SIG-M5 (cell line): ENCODE measurements around the gene FOXE3.
"Not testable (repeated sequence)": the region's sequence is repeated elsewhere in the genome, so short reads cannot be mapped to it uniquely, and the experiment has no call there.

ENCODE experiments used
- DNase-seq: peaks from one replicate; lab custom pipeline; 2025; lab: John Stamatoyannopoulos, UW

FOXE3 gene

DNA sequence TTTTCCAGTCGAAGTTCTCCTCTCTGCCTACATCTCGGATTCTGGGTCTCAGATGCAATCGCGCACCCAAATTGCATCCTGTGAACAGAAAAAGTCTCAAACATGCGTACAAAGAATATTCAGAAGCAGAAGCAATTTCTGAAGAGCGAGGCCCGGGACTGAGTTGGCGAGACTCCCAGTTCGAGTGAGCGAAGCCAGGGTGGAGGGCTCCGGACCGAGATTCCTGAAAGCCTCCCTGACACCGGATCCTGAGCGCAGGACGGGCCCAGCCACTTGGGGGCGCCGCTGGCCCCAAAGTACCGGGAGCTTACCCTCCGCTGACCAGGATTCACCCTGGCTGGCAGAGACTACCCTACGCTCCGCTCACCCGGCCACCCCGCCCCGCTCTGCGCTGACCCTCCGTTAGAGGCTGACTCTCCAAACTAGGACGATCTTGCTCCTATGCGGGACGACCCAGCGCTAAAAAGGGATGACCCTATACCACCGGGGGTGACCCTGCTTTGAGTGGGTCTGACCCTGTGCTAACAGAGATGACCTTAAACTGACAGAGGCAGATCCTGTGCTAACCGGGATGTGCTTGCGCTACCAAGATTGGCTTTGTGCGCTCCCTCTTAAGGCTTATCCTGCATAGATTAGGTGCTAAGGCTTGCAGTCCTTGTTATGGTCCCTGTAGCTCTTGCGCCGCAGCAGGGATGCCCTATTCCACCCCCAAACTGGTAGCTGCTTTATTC lies 33.9 kb downstream of the FOXE3 start:
- DNase-seq = no peak

DNA sequence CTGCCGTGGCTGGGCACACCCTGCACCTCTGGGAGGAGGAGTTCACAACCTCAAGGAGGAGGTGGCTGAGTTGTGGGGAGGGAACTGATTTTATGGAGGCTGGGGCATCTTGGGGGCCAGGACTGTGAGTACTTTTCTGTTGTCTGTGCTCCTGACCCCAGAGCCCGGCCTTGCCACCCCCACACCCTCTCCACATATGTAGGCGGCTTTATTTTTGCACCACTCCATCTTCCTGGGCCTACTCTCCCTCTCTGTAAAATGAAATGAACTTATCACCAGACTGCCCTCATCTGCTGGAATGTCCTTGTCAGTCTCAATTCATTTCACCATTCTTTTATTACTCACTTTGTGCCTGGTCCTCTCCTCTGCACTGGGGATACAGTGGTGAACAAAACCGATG lies 34.5 kb downstream of the FOXE3 start:
- no peak for DNase-seq

DNA sequence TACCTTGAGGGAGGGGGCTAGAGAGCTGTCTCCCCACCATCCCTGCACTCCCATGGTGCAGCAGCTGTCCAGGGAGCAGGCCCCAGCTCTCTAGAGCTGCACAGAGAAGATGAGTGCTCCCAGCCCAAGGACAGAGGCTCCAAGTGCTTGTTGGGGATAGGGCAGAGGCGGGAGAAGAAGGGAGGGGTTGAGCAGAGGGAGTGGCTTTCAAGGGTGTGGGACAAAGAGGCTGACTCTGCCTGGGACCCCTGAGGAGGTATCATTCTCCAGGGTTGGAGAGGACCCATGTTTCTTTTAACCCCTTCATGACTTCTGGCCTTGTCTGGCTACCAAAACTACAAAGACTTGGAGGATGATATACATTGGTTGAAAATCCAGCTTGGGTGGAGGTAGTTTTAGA lies 36.3 kb downstream of the FOXE3 start:
- DNase-seq = no peak

DNA sequence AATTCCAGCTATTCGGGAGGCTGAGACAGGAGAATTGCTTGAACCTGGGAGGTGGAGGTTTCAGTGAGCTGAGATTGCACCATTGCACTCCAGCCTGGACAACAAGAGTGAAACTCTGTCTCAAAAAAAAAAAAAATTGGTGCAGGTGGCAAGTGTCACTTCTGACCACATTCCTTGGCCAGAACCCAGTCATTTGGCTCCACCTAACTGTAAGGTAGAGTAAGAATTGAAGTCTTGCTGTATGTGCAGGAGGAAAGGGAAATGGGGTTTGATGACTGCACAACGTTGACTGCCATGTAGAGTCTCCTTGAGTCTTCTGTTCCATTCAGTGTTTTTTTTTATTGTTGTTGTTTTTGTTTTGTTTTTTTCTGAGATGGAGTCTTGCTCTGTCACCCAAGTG lies 37.8 kb downstream of the FOXE3 start:
- DNase-seq = not testable (repeated sequence)

DNA sequence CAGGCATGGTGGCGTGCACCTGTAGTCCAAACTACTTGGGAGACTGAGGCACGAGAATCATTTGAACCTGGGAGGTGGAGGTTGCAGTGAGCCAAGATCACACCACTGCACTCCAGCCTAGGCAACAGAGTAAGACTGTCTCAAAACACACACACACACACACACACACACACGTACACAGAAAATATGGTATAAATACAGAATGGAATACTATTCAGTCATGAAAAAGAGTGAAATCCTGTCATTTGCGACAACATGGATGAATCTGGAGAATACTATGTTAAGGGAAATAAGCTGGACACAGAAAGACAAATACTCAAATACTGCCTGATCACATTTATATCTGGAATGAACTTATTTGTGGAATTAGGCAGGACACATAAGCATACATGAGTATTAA lies 40.2 kb downstream of the FOXE3 start:
- no peak for DNase-seq

DNA sequence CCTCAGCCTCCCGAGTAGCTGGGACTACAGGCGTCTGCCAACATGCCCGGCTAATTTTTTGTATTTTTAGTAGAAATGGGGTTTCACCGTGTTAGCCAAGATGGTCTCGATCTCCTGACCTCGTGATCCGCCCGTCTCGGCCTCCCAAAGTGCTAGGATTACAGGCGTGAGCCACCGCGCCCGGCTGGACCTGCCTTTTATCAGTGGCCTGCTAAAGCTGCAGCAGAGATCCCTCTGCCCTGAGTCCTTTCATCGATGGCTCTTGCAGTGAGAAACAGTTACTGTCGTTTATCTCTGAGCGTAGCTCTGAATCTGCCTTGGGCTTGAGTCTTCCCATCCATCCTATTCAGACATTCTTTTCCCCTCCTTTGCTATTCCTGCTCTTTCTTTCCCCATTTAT lies 41.5 kb downstream of the FOXE3 start:
- DNase-seq = not testable (repeated sequence)

DNA sequence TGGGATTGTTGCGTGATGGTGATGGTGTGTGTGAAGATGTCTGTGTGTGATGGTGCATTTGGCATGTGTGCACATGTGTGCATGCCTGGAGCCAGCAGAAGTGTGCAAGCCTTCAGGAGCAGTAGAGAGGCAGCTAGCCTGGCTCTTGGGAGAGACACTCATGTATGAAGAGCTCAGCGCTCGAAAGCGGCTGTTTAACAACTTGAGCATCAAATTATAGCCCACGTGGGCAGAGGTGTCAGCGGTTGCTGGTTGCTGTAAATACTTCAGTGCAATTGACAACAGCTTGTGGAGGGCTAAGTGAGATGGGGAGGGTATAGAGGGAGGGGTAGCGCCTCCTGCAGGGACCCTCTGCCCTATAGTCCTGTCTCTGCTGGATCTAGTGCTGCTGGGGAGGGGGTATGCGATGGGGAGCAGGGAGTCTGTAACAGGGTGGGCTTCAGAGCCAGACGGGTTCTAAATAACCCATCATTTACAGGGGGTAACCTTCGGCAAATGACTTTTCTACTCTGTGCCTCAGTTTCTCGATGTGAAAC lies 43.2 kb downstream of the FOXE3 start:
- no peak for DNase-seq

DNA sequence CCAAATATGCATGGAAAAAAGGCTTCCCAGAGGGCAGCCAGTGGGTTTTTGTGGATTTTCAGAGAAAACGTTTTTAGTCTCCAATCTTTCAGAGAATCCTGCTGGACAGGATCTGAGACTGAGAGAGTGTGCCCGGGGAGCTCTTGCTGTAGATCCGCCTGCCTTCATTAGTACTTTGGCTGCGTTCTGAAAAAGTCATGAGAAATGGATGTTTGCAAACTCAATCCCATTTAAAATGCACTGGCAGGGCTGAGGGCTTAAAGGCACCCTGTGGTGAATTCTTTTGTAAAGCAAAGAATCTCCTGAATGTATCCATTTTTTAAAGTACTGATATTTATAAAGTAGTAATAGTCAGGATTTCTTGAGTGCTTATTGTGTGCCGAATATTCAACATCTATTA lies 44.0 kb downstream of the FOXE3 start:
- DNase-seq = no peak

DNA sequence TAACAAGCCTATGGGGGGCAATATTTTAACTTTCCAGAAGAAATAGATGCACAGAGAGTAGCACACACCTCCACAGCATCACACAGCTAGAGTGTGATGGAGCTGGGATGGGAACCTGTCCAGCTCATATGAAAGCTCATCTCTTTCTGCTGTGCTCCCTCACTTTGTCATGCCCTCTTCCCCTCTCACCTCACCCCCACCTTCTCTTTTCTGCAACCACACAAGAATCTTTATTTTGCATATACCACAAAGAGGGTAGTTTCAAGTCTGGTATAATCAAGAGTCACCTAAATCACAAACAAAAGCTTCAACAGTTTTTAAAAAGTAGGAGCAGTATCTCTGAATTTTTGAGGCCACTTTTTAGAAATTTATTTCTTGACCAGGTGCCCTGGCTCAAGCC lies 44.4 kb downstream of the FOXE3 start:
- DNase-seq = no peak

DNA sequence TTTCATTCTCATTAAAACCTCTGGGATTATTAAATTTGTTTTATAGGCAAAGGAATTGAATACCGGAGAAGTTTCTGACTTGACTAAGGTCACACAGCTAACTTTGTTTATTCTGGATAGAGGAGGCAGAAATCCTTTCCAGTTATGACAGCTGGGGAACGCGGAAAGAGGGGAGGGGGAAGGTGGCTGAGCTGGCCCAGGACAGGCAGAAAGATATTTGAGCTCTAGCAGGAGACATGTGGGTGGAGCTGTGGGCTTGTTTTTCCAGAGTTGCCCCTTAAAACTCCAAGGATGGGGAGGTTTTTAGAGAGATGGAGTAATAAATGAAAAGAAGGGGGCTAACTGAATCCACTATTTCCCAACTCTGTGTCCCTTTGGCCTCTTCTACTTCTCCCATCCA lies 49.5 kb downstream of the FOXE3 start:
- DNase-seq = no peak
